ENCODE measurements around the gene CRIP1.

The CRIP1 gene

GRCh38 chr14:105495101-105495989 is 8.7 kb downstream of the CRIP1 start:
- DNase-seq = no peak

DNA sequence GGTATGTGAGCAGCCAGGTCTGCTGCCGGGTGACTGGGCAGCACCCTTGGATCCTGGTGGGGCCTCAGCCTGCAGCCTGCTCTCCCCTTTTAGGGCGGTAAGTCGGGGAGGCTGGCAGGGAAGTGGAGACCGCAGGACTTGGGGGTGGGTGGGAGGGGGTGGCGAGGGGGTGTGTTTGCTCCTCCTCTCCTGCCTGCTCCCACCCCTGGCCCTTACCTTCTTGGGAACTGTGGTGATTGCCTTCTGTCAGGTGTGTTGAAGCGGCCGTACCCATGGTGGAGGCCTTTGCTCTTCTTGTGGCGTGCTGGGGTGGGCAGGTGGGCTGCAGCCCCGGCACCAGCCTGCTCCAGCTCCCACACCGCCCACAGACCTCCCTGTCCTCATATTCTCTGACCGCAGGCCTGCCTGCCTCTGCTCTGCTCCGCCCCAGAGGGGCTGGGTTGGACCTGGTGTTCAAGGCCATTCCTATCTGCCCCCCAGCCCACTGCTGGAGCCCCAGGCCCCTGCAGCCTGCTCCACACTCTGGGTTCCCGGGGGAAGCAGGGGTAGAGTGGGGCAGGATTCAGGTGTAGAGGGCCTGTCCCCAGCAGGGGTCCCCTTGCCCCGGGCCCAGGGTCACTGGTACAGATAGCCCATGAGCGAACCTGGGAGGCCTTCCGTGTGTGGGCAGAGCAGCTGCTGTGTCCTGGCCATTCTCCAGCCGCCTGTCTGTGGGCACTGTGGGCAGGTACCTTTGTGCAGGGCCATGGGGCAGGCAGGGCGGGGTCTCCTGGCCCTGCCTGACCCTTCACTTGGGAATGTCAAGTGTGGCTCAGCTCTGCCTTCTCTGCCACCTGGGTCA is 9.5 kb downstream of the CRIP1 start:
- no peak for DNase-seq

DNA sequence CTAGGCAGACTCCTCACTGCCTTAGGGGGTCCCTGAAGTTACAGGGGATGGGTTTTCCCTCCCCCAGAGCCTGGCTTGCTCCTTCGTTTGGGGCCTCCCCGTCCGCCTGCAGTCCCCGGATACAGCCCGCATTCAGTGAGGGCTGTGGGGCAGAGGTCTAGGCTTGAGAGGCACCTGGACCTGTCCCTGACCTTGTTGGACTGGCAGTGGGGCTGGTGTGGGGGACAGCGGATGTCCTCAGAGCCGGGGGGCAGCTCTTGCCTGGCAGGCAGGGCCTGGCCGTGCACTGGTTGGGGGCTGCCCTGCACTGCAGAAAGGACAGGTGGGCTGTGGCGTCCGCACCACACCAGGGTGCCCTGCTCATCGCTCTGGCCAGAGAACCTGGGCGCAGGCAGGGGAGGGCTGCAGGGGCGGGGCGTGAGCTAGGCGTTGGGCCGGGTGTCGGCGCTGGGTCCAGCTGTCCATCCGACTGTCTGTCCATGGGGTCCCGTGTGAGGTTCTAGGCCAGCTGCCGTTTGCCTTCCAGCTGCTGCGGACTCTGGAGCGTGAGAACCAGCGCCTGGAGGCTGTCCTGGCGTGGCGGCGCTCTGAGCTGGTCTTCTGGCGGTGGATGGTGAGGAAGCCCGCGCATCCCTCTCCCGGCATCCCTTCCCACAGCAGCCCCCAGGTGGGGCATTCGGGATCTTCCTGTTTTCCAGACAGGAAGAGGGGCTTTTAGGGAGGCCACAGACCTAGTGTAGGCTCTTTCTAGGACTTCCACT is 10.3 kb downstream of the CRIP1 start:
- no peak for DNase-seq

DNA sequence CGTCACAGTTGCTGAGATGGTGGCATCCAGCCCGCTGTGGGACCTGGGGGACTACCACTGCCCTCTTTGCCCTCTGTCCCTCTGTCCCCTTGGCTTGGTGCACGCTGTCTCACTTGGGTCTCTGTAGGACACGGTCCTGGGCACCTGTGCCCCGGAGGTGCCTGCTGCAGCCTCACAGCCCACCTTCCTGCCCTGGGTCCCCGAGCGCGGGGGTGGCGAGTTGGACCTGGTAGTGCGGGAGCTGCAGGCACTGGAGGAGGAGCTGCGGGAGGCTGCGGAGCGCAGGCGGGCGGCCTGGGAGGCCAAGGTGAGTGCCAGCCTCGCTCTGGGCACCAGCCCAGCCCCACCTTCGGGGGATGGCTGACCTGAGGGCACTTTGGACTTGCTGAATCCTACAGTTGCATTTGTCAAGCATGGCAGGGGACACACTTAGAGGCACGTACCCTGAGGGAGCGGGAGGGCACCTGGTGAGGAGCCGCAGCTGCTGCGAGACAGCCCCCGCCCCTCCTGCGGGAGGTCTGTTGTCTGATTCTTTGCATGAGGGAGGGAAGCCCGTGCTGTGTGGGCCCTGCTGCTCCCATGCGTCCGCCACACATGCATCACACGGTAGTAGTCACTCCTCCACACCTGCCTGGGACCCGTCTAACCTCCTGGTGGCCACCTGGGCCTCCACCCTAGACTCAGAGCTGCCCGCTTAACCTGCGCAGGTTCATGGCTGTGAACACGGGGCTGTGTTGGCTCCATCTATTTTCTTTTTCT is 11.2 kb downstream of the CRIP1 start:
- DNase-seq = no peak

DNA sequence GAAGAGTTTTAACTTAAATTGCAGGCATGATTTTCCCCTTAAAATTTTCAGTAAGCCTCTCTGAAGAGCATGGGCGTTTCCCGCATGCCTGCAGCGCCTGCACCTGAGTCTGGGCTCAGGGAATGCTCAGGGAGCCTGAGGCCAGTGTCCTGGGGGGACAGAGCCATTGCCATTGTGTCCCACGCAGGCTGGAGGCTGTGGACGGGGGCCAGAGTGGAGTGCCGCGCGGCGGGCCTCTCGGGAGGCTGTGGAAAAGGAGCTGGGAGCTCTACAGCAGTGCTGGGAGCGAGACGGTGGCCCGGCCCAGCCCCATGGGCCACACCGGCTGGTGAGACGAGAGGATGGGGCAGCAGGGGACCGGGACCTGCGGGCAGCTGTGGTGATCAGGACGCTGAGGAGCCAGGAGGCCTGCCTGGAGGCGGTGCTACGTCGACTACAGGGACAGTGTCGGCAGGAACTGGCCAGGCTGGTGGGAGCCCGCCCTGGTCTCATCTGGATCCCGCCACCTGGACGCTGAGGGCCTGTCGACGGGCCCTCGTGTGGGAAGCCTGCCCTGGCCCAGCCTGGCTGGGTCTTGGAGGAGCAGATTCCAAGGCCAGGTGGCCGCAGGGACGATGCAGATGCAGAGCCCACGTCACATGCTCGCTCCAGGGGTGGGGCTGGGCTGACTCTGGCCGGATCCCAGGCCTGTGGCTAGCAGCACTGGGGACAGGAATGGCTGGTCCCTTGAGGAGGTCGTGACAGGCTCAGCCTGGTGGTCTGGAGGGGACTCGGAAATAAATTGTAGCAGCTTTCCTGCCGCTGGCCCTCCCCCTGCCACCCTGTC is 12.0 kb downstream of the CRIP1 start:
- DNase-seq = no peak

DNA sequence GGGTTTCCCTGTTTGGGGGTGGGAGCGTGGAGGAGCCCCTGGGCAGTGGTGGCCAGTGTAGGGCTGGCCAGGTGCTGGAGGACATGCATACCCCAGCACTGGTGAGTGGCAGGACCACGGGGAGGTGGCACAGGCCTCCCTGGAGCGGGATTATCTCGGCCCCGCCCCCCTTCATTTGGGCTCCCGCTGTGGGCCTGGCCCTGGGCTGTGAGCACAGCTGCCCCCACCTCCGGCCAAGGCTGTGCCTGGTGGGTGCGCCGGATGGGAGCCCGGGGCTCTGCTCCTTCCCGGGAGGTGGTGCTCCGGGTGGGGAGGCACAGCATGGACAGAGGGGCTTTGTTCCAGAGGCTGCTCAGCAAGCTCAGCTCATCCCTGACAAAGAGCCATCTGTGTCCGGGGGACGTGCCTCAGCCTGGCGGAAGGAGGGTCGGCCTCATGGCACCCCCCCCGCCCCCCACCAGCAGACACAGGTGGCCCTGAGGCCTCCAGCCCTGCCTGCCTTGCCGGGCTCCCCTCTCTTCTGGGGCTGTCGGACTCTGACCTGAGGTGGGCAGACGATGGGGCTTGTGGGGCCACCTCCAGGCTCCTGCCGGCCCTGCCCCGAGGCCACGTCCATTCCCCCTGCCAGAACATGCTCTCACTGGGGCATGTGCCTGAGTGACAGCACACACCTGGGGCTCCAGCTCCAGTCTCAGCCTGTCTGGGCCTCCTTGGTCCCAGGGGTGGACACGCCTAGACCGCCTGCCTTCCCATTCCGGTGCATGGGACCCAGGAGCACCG is 12.8 kb downstream of the CRIP1 start:
- DNase-seq = no peak

- no peak for DNase-seq
Measured at GRCh38 chr14:105500036-105500725, 13.5 kb downstream of the CRIP1 start.

- no peak for DNase-seq
Measured at GRCh38 chr14:105500726-105501101, 14.0 kb downstream of the CRIP1 start.

DNA sequence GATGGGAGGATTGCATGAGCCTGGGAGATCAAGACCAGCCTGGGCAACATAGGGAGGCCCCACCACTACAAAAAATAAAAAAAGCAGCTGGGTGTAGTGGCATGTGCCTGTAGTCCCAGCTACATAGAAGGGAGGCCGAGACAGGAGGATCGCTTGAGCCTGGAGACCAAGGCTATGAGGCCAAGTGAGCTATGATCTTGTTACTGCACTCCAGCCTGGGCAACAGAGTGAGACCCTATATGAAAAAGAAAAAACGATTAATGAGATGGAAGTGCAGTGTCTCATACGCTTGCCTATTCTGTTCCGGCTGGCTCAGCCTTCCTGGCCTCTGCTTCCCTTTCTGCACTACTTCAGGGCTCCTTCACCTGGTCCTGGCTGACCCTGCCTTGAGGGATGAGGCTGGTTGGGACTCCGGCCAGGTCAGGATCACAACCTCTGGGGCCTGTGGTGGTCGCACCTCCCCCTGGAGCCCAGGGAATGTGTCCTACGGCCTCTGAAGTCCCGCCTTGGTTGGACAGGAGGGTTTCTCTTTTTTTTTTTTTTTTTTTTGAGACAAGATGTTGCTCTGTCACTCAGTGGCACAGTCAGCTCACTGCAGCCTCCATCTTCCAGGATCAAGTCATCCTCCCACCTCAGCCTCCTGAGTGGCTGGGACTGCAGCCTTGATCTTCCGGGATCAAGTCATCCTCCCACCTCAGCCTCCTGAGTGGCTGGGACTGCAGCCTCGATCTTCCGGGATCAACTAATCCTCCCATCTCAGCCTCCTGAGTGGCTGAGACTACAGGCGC is 15.0 kb downstream of the CRIP1 start:
- no peak for DNase-seq

- no peak for DNase-seq
Measured at GRCh38 chr14:105502446-105503295, 16.0 kb downstream of the CRIP1 start.

- no peak for DNase-seq
Measured at GRCh38 chr14:105503296-105503640, 16.6 kb downstream of the CRIP1 start.

DNA sequence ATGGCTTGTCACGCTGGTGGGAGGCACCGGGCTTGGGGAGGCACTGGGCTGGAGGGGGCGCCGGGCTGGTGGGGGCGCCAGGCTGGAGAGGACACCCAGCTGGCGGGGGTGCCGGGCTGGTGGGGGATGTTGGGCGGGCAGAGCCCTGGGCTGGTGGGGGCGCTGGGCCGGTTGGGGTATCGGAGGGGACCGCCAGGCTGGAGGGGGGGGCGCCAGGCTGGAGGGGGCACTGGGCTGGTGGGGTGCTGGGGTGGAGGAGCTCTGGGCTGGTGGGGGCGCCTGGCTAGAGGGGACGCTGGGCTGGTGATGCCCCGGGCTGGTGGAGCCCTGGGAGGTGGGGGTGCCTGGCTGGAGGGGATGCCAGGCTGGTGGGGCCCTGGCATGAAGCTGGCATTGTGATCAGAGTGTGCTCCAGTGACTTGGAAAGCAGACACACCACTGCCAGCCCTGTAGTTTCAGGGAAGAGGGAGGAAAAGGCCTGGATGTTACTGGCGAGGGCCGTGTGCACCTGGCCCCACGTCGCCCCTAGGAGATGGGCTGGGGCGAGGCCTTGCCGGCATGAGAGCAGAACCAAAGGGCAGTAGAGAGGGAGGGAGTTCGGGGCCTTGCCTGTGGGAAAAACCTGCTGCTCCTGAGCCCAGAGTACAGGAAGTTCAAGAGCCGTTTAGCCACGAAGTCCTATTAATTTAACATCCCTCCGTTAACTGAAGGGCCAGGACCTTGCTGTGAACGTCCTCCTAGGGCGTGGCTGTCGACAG is 17.4 kb downstream of the CRIP1 start:
- no peak for DNase-seq

DNA sequence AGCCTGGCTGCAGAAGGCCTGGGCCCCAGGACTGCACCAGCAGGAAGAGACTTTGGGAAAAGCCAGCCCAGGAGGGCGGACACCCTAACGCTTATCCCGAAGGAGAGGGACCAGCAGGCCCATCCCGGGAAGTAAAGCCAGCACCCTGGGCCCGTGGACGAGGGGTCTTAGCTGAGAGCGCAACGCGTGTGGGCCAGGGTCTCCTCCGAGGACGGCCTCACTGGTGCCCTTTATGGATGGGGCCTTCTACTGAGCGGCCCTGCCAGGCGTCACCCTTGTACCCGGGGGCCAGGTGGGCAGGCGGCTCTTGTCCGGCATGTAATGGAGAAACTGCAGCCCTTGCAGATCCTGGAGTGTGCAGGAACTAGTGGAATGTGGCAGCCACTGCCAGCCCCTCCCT is 18.4 kb downstream of the CRIP1 start:
- DNase-seq = no peak

DNA sequence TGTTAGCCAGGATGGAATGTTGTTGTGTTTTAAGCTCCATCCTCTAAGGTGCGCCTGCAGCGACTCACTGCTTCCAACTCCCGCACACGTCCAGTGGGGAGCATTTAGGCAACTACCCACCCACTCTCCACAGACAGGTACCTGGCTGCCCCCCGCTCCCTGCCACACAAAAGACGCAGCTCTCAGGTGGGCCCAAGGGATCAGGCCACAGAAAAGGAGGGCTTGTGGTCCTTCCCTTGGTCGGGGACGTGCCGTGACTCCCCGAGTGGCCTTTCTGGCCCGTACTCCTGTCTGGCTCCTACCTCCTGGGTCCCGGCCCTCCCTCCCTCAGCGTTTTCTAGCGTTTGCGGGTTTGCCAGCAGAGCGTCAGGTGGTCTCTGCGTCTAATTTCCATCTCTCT is 20.6 kb downstream of the CRIP1 start:
- DNase-seq = no peak

GRCh38 chr14:105508069-105508468 is 21.4 kb downstream of the CRIP1 start:
- no peak for DNase-seq

DNA sequence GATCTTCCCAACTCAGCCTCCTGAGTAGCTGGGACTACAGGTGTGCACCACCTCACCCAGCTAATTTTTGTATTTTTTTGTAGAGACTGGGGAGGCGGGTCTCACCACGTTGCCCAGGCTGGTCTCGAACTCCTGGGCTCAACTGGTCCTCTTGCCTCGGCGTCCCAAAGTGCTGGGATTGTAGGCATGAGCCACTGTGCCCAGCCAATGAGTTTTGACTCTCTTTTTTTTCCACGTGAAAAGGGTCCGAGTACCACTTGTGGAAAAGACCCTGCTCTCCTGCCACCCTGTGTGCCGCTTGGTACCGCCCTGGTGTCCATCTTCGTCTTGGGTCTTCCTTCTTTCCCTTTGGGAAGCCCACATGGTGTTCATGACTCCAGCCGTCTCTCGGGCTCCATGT is 21.9 kb downstream of the CRIP1 start:
- DNase-seq = no peak

DNA sequence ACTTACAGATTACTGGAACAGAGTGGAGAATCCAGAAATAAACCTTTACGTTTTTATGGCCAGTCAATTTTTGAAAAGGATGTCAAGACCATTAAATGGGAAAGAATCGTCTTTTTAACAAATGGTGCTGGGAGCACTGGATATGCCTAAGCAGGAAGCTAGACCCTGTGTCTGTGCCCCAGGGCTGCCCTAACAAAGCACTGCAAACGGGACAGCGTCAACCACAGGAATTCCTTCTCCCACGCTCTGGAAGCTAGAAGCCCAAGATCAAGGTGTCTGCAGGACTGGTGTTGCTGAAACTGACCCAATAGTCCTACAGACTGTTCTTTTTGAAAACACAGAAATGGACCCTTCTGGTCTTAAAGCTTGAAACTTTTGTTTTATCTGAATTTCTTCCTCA is 30.4 kb downstream of the CRIP1 start:
- DNase-seq = no peak
